K562 (cell line): ENCODE results near the gene CSTF1. TPM values are rescaled to one million over a fixed set of nuclear protein-coding genes. Genes with fewer than 3 reads are reported as not detected.
A peak's percentile ranks its signal among the peaks of the same experiment; 100 is the strongest.

Source experiments
- BRD9 ChIP-seq: fragments of 450-650 bp; IDR thresholded peaks from 2 replicates; pipeline ENCODE4 v1.6.1; 2018; ENCODE audit warnings: low read depth; ENCODE audit not compliant: partially characterized antibody
- FOSL1 ChIP-seq: fragments of 200-800 bp; sonication (Bioruptor generic); conservative IDR thresholded peaks from 2 replicates; pipeline ENCODE4 v1.6.1; 2016; ENCODE audit warnings: missing genetic modification characterization, missing compliant biosample characterization
- GTF2A2 ChIP-seq: IDR thresholded peaks from 2 replicates; pipeline ENCODE4 v1.6.1; 2016; ENCODE audit warnings: mild to moderate bottlenecking, missing genetic modification characterization, missing compliant biosample characterization
- JUN ChIP-seq, 2 experiments: sonication (generic) in 1 of 2; formaldehyde crosslinking in 1 of 2; IDR thresholded peaks; 2 replicates each; pipeline versions ENCODE4 v1.6.1 to v1.8.0; 2012 to 2022; ENCODE audit warnings: borderline replicate concordance in 2 of 2, mild to moderate bottlenecking in 2 of 2, improper control_type of control experiment in 1 of 2, low read depth in 1 of 2, low read length in 1 of 2, missing genetic modification reagents in 1 of 2
- KLF10 ChIP-seq: fragments of 250-450 bp; sonication (Bioruptor Pico); IDR thresholded peaks from 2 replicates; pipeline ENCODE4 v1.6.1; 2021; ENCODE audit warnings: matching md5 sums
- PHB2 ChIP-seq: fragments of 450-650 bp; IDR thresholded peaks from 2 replicates; pipeline ENCODE4 v1.6.1; 2017; ENCODE audit warnings: low read depth
- POLR2G ChIP-seq: fragments of 200-400 bp; formaldehyde crosslinking; IDR thresholded peaks from 2 replicates; pipeline ENCODE4 v1.6.1; 2017; ENCODE audit warnings: low read depth, mild to moderate bottlenecking, antibody characterized with exemption, low read length, moderate library complexity
- PPARD ChIP-seq: fragments of 250-450 bp; sonication (Bioruptor Pico); IDR thresholded peaks from 2 replicates; pipeline ENCODE4 v1.8.0; 2022; ENCODE audit warnings: inconsistent platforms, mild to moderate bottlenecking, moderate library complexity
- PTBP1 ChIP-seq: fragments of 200-400 bp; formaldehyde crosslinking; IDR thresholded peaks from 2 replicates; pipeline ENCODE4 v1.6.1; 2017; ENCODE audit warnings: low read depth, low read length
- SMAD1 ChIP-seq: fragments of 150-350 bp; IDR thresholded peaks from 2 replicates; pipeline ENCODE4 v1.6.1; 2014; ENCODE audit warnings: low read length, low read depth; ENCODE audit not compliant: partially characterized antibody
- SMARCE1 ChIP-seq: fragments of 450-650 bp; IDR thresholded peaks from 2 replicates; pipeline ENCODE4 v1.7.1; 2016; ENCODE audit warnings: mild to moderate bottlenecking
- SOX6 ChIP-seq: fragments of 450-650 bp; IDR thresholded peaks from 2 replicates; pipeline ENCODE4 v1.6.1; 2014; ENCODE audit warnings: mild to moderate bottlenecking
- TRIM28 ChIP-seq: fragments of 450-650 bp; IDR thresholded peaks from 2 replicates; pipeline ENCODE4 v1.6.1; 2017
- XRCC3 ChIP-seq: fragments of 450-650 bp; IDR thresholded peaks from 2 replicates; pipeline ENCODE4 v1.6.1; 2017; ENCODE audit warnings: mild to moderate bottlenecking, moderate library complexity
- XRCC4 ChIP-seq: IDR thresholded peaks from one replicate; pipeline ENCODE4 v1.6.1; 2011; ENCODE audit not compliant: insufficient read depth, insufficient read length; ENCODE audit errors: extremely low read depth
- YY1 ChIP-seq, 3 experiments: IDR thresholded peaks; 2 replicates each; pipeline ENCODE4 v1.6.1; 2011; ENCODE audit warnings: low read length in 2 of 3, mild to moderate bottlenecking in 2 of 3, moderate library complexity in 2 of 3, borderline replicate concordance in 1 of 3, control low read depth in 1 of 3, low read depth in 1 of 3; ENCODE audit not compliant: insufficient read depth in 3 of 3, insufficient replicate concordance in 2 of 3, control insufficient read depth in 1 of 3, insufficient read length in 1 of 3; ENCODE audit errors: extremely low read depth in 1 of 3
- ZKSCAN8 ChIP-seq: fragments of 200-800 bp; sonication (Bioruptor generic); IDR thresholded peaks from 2 replicates; pipeline ENCODE4 v1.6.1; 2016; ENCODE audit warnings: missing genetic modification characterization, missing compliant biosample characterization
- polyA plus RNA-seq, 8 experiments: library from polyadenylated mRNA; depleted of rRNA in 4 of 8; stranded (reverse) in 5 of 8; unstranded in 3 of 8; fragments of >200 nt; fragmentation: Nextera tagmentation in 2 of 8; fragmentation: Illumina TruSeq in 1 of 8; extraction: Ambion mirVana in 2 of 8; extraction: Trizol in 1 of 8; gene quantifications; 2 replicates each; pipeline versions ENCODE4 v1.2.1 to v1.2.3, GENCODE V29; 2011 to 2014; ENCODE audit warnings: inconsistent platforms in 1 of 8, missing spikeins in 1 of 8
- total RNA-seq, 7 experiments: library from RNA; depleted of rRNA in 6 of 7; stranded (reverse); fragments of >200 nt in 6 of 7; fragmentation: Illumina TruSeq in 2 of 7; extraction: Trizol in 2 of 7; gene quantifications; 2 replicates each; pipeline versions ENCODE4 v1.2.1 to v1.2.3, GENCODE V29; 2011 to 2021; ENCODE audit warnings: low replicate concordance in 1 of 7
- TF ChIP-seq, protein P1 (sequence below): sonication (generic); formaldehyde crosslinking; IDR thresholded peaks from 2 replicates; pipeline ENCODE4 v1.8.0; 2022; ENCODE audit warnings: missing genetic modification reagents, mild to moderate bottlenecking, moderate library complexity, borderline replicate concordance
- TF ChIP-seq, protein P2 (sequence below): IDR thresholded peaks from 2 replicates; pipeline ENCODE4 v1.6.1; 2011; ENCODE audit warnings: borderline replicate concordance, low read depth, mild to moderate bottlenecking, moderate library complexity, low read length; ENCODE audit not compliant: insufficient read depth, poor library complexity, severe bottlenecking
- TF ChIP-seq, protein P3 (sequence below): sonication (generic); formaldehyde crosslinking; IDR thresholded peaks from 2 replicates; pipeline ENCODE4 v1.8.0; 2022; ENCODE audit warnings: mild to moderate bottlenecking, low read depth, missing genetic modification reagents
- TF ChIP-seq, protein P4 (sequence below): fragments of 250-450 bp; sonication (Bioruptor Pico); IDR thresholded peaks from 2 replicates; pipeline ENCODE4 v1.5.1; 2021; ENCODE audit warnings: mild to moderate bottlenecking
- TF ChIP-seq, protein P5 (sequence below): fragments of 200-800 bp; sonication (Bioruptor generic); IDR thresholded peaks from 2 replicates; pipeline ENCODE4 v1.6.1; 2017; ENCODE audit warnings: missing genetic modification characterization, missing compliant biosample characterization

CSTF1 gene
- total and polyA plus RNA-seq, 9 of the 15 experiments (the other 6 are each of a cell fraction or from before 2014, with no cell fraction given) = 30.8 to 110 (median 53.4) TPM

DNA sequence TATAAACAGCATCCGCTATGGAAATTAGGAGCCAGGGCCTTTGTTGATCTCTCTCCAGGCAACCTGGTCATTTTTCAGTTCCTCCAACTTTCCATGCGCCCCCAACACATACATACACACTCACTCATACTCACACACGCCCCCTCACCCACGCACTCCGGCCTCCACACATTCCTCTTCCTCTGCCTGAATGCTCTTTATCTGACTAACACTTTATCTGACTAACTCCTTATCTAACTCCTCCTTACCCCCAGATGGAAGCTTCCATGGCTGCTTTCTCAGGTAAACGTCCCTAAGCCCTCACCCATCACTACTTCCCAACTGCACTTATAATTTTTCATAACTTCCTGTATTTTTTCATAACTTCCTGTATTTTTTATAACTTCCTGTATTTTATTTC lies 37.1 kb downstream of the CSTF1 start (continued):
- TF ChIP-seq KLF10 (CRISPR knock-in tag) (no peak), FOSL1 (tag) (peak; percentile 49; the same call in 1 of the 2 replicates), TRIM28 (no peak), GTF2A2 (tag) (no peak), JUN (IDR thresholded peaks at IDR 0.05; ENCODE audit: borderline replicate concordance, low read depth, low read length) (no peak), JUN (CRISPR knock-in tag; IDR thresholded peaks at IDR 0.05; ENCODE audit: borderline replicate concordance) (no peak), PHB2 (no peak), SMARCE1 (peak; percentile 91), BRD9 (no peak), SMAD1 (no peak), SOX6 (no peak), XRCC4 (no peak), POLR2G (no peak), ZKSCAN8 (CRISPR knock-in tag) (no peak), PTBP1 (no peak), YY1 (IDR thresholded peaks at IDR 0.05; ENCODE audit: borderline replicate concordance in 1 of 3, control insufficient read depth in 1 of 3, extremely low read depth in 1 of 3, insufficient read depth in 3 of 3, insufficient read length in 1 of 3, insufficient replicate concordance in 2 of 3, low read depth in 1 of 3, low read length in 2 of 3) (no peak), XRCC3 (no peak), PPARD (no peak)
- TF ChIP-seq, protein P1, sequence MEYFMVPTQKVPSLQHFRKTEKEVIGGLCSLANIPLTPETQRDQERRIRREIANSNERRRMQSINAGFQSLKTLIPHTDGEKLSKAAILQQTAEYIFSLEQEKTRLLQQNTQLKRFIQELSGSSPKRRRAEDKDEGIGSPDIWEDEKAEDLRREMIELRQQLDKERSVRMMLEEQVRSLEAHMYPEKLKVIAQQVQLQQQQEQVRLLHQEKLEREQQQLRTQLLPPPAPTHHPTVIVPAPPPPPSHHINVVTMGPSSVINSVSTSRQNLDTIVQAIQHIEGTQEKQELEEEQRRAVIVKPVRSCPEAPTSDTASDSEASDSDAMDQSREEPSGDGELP = no peak
- TF ChIP-seq, protein P2, sequence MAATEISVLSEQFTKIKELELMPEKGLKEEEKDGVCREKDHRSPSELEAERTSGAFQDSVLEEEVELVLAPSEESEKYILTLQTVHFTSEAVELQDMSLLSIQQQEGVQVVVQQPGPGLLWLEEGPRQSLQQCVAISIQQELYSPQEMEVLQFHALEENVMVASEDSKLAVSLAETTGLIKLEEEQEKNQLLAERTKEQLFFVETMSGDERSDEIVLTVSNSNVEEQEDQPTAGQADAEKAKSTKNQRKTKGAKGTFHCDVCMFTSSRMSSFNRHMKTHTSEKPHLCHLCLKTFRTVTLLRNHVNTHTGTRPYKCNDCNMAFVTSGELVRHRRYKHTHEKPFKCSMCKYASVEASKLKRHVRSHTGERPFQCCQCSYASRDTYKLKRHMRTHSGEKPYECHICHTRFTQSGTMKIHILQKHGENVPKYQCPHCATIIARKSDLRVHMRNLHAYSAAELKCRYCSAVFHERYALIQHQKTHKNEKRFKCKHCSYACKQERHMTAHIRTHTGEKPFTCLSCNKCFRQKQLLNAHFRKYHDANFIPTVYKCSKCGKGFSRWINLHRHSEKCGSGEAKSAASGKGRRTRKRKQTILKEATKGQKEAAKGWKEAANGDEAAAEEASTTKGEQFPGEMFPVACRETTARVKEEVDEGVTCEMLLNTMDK = no peak
- TF ChIP-seq, protein P3, sequence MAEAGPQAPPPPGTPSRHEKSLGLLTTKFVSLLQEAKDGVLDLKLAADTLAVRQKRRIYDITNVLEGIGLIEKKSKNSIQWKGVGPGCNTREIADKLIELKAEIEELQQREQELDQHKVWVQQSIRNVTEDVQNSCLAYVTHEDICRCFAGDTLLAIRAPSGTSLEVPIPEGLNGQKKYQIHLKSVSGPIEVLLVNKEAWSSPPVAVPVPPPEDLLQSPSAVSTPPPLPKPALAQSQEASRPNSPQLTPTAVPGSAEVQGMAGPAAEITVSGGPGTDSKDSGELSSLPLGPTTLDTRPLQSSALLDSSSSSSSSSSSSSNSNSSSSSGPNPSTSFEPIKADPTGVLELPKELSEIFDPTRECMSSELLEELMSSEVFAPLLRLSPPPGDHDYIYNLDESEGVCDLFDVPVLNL (CRISPR knock-in tag) = no peak
- TF ChIP-seq, protein P4, sequence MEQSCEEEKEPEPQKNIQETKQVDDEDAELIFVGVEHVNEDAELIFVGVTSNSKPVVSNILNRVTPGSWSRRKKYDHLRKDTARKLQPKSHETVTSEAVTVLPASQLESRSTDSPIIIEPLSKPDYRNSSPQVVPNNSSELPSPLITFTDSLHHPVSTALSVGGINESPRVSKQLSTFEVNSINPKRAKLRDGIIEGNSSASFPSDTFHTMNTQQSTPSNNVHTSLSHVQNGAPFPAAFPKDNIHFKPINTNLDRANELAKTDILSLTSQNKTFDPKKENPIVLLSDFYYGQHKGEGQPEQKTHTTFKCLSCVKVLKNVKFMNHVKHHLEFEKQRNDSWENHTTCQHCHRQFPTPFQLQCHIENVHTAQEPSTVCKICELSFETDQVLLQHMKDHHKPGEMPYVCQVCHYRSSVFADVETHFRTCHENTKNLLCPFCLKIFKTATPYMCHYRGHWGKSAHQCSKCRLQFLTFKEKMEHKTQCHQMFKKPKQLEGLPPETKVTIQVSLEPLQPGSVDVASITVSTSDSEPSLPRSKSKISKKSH (CRISPR knock-in tag) = no peak
- TF ChIP-seq, protein P5, sequence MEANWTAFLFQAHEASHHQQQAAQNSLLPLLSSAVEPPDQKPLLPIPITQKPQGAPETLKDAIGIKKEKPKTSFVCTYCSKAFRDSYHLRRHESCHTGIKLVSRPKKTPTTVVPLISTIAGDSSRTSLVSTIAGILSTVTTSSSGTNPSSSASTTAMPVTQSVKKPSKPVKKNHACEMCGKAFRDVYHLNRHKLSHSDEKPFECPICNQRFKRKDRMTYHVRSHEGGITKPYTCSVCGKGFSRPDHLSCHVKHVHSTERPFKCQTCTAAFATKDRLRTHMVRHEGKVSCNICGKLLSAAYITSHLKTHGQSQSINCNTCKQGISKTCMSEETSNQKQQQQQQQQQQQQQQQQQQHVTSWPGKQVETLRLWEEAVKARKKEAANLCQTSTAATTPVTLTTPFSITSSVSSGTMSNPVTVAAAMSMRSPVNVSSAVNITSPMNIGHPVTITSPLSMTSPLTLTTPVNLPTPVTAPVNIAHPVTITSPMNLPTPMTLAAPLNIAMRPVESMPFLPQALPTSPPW (CRISPR knock-in tag) = no peak
